SK-N-SH (cell line): ENCODE measurements around the gene EXD2. TPM values are rescaled to one million over a fixed set of nuclear protein-coding genes. Genes with fewer than 3 reads are reported as not detected.
"Not testable (repeated sequence)": the region's sequence is repeated elsewhere in the genome, so short reads cannot be mapped to it uniquely, and the experiment has no call there.

Experiments used
- CTCF ChIA-PET: fragments of 300-600, 350-600 bp; formaldehyde crosslinking; extraction: SDS; loops from one replicate; lab custom pipeline; 2021; lab: Yijun Ruan, JAX
- POLR2A ChIA-PET: fragments of 350-600 bp; sonication (Branson Sonifier 250); formaldehyde crosslinking; extraction: SDS; loops from one replicate; lab custom pipeline; 2020; ENCODE audit warnings: antibody characterized with exemption, inconsistent platforms; lab: Yijun Ruan, JAX
- DNase-seq: peaks from one replicate; pipeline ENCODE4 v3.0.0; 2012
- H2AFZ ChIP-seq: fragments of 200-600 bp; sonication (generic); 2 replicates; pipeline ENCODE4 v1.8.1; 2016; ENCODE audit warnings: antibody characterized with exemption, mild to moderate bottlenecking, low read depth
- H3F3A ChIP-seq: fragments of 200-600 bp; sonication (generic); replicated peaks from 2 replicates; pipeline ENCODE3; 2016; ENCODE audit warnings: antibody characterized with exemption, mild to moderate bottlenecking; ENCODE audit not compliant: insufficient read depth
- H3K27ac ChIP-seq, 2 experiments: fragments of 200-500 bp in 1 of 2; fragments of 200-600 bp in 1 of 2; sonication (Bioruptor generic) in 1 of 2; sonication (generic), shearing (Covaris generic) in 1 of 2; 2 replicates each; pipeline versions ENCODE4 v1.5.1 to v1.6.1; 2014 to 2016; ENCODE audit warnings: low read depth in 2 of 2, inconsistent platforms in 1 of 2, low read length in 1 of 2, mild to moderate bottlenecking in 1 of 2, mixed read lengths in 1 of 2
- H3K27me3 ChIP-seq: fragments of 200-600 bp; sonication (generic), shearing (Covaris generic); 2 replicates; pipeline ENCODE4 v1.6.1; 2016; ENCODE audit warnings: mixed run types; ENCODE audit not compliant: insufficient read depth
- H3K36me3 ChIP-seq, 2 experiments: fragments of 200-500 bp in 1 of 2; fragments of 200-600 bp in 1 of 2; sonication (Bioruptor generic) in 1 of 2; sonication (generic) in 1 of 2; replicated peaks in 1 of 2; 2 replicates each; pipeline versions ENCODE3 to v1.5.1; 2014 to 2016; ENCODE audit warnings: low read length in 1 of 2, mild to moderate bottlenecking in 1 of 2; ENCODE audit not compliant: insufficient read depth in 2 of 2, control insufficient read depth in 1 of 2
- H3K4me1 ChIP-seq, 2 experiments: fragments of 200-500 bp in 1 of 2; fragments of 200-600 bp in 1 of 2; sonication (Bioruptor generic) in 1 of 2; sonication (generic), shearing (Covaris generic) in 1 of 2; 2 replicates each; pipeline versions ENCODE4 v1.5.1 to v1.6.1; 2014 to 2016; ENCODE audit warnings: low read depth in 1 of 2, low read length in 1 of 2, mixed run types in 1 of 2; ENCODE audit not compliant: insufficient read depth in 2 of 2, control insufficient read depth in 1 of 2
- H3K4me2 ChIP-seq: fragments of 200-600 bp; sonication (generic), shearing (Covaris generic); 2 replicates; pipeline ENCODE4 v1.6.1; 2017; ENCODE audit warnings: mixed run types
- H3K4me3 ChIP-seq, 2 experiments: fragments of 200-500 bp in 1 of 2; fragments of 200-600 bp in 1 of 2; sonication (Bioruptor generic) in 1 of 2; sonication (generic), shearing (Covaris generic) in 1 of 2; 2 replicates each; pipeline versions ENCODE4 v1.5.1 to v1.8.1; 2014 to 2016; ENCODE audit warnings: low read depth in 2 of 2, inconsistent platforms in 1 of 2, low read length in 1 of 2, mild to moderate bottlenecking in 1 of 2, mixed read lengths in 1 of 2, moderate library complexity in 1 of 2
- H3K79me2 ChIP-seq: fragments of 200-600 bp; sonication (generic); 2 replicates; pipeline ENCODE4 v1.8.1; 2017; ENCODE audit warnings: mild to moderate bottlenecking; ENCODE audit not compliant: insufficient read depth
- H3K9ac ChIP-seq: fragments of 200-600 bp; sonication (generic); 2 replicates; pipeline ENCODE4 v1.6.1; 2017; ENCODE audit warnings: mixed run types
- H3K9me2 ChIP-seq: fragments of 200-600 bp; sonication (generic); 2 replicates; pipeline ENCODE4 v1.6.1; 2017; ENCODE audit warnings: mixed run types
- H3K9me3 ChIP-seq: fragments of 200-600 bp; sonication (generic); 2 replicates; pipeline ENCODE4 v1.6.1; 2017; ENCODE audit warnings: mixed run types, mild to moderate bottlenecking, moderate library complexity
- H4K20me1 ChIP-seq: fragments of 200-600 bp; sonication (generic); 2 replicates; pipeline ENCODE4 v1.6.1; 2017; ENCODE audit warnings: mild to moderate bottlenecking, mixed run types; ENCODE audit not compliant: insufficient read depth
- EZH2phosphoT487 ChIP-seq: fragments of 200-600 bp; sonication (generic); IDR thresholded peaks from 2 replicates; pipeline ENCODE4 v1.6.1; 2017; ENCODE audit warnings: low read depth, mixed run types, mild to moderate bottlenecking, antibody characterized with exemption, moderate library complexity, borderline replicate concordance
- FOSL2 ChIP-seq: IDR thresholded peaks from 2 replicates; pipeline ENCODE4 v1.4.0; 2012; ENCODE audit warnings: low read depth, mild to moderate bottlenecking, moderate library complexity, borderline replicate concordance
- GATA2 ChIP-seq: sonication (generic); formaldehyde crosslinking; IDR thresholded peaks from 2 replicates; pipeline ENCODE4 v1.5.0; 2020; ENCODE audit warnings: mild to moderate bottlenecking, missing genetic modification reagents
- MXI1 ChIP-seq: IDR thresholded peaks from 2 replicates; pipeline ENCODE4 v1.6.1; 2012; ENCODE audit warnings: mild to moderate bottlenecking, low read depth, low read length, improper control_type of control experiment
- NFIC ChIP-seq: IDR thresholded peaks from 2 replicates; pipeline ENCODE4 v1.4.0; 2012; ENCODE audit warnings: borderline replicate concordance
- NRF1 ChIP-seq: IDR thresholded peaks from 2 replicates; pipeline ENCODE4 v1.6.1; 2012; ENCODE audit warnings: low read depth, mild to moderate bottlenecking, low read length
- RFX5 ChIP-seq: IDR thresholded peaks from 2 replicates; pipeline ENCODE4 v1.6.1; 2012; ENCODE audit warnings: mild to moderate bottlenecking, improper control_type of control experiment, low read length
- TCF12 ChIP-seq: IDR thresholded peaks from 2 replicates; pipeline ENCODE4 v1.4.0; 2012
- TEAD4 ChIP-seq: IDR thresholded peaks from 2 replicates; pipeline ENCODE4 v1.4.0; 2012; ENCODE audit warnings: mild to moderate bottlenecking, borderline replicate concordance; ENCODE audit not compliant: insufficient read depth
- WGBS: methylation state at CpG from one replicate; pipeline ENCODE4 v1.1.6; 2017; ENCODE audit warnings: low lambda C conversion rate; 5-methylcytosine and 5-hydroxymethylcytosine counted together
- polyA plus RNA-seq, 3 experiments: library from polyadenylated mRNA; depleted of rRNA; stranded (reverse); fragments of >200 nt; gene quantifications; 2 replicates each; pipeline ENCODE4 v1.2.3, GENCODE V29; 2012
- TF ChIP-seq, protein P1 (sequence below): fragments of 200-600 bp; sonication (generic); IDR thresholded peaks from 2 replicates; pipeline ENCODE4 v1.6.1; 2017; ENCODE audit warnings: antibody characterized with exemption, mild to moderate bottlenecking, moderate library complexity
- TF ChIP-seq, protein P2 (sequence below): fragments of 150-350 bp; IDR thresholded peaks from 2 replicates; pipeline ENCODE4 v1.6.1; 2017; ENCODE audit warnings: antibody characterized with exemption, low read length, low read depth, borderline replicate concordance
- TF ChIP-seq, protein P3 (sequence below): IDR thresholded peaks from 2 replicates; pipeline ENCODE4 v1.4.0; 2012; ENCODE audit warnings: low read depth, borderline replicate concordance
- TF ChIP-seq, protein P4 (sequence below): IDR thresholded peaks from 2 replicates; pipeline ENCODE4 v1.6.1; 2012; ENCODE audit warnings: mild to moderate bottlenecking, low read depth, low read length, moderate library complexity
- TF ChIP-seq, protein P5 (sequence below): IDR thresholded peaks from 2 replicates; pipeline ENCODE4 v1.4.0; 2012; ENCODE audit warnings: low read depth, borderline replicate concordance

The EXD2 gene
- polyA plus RNA-seq, 1 of the 3 experiments (the other 2 are of a cell fraction): 15.1 TPM

DNA sequence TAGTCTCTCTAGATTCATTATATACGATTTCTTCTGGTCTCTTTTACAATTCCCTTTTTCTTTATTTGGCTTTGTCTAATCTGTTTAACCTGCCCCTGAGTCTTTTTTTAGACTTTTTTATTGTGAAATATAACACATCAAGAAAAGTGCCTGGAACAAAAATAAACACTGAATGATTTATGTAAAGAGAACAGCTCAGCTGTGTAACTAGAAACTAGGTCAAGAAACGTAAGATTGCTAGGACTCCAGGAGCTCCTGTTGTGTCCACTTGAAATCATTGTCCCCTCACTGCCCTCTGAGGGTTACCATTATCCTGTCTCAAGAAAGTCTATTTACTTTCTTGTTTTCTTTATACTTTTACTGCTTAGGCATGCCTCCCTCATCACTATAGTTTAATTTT lies 23.1 kb downstream of the EXD2 start:
- H3K9me2 ChIP-seq: no peaks in the 10 kb centered on the region
- H4K20me1 ChIP-seq: no peaks in the 10 kb centered on the region
- H3K4me3 ChIP-seq: no peak overlapping the region
- WGBS: 81% methylated on average over 2 of the region's 2 CpGs
- POLR2A ChIA-PET: no interaction called here
- H3K27me3 ChIP-seq: no peaks in the 10 kb centered on the region
- no peak overlapping the region for H3K9ac ChIP-seq
- no peak for TF ChIP-seq RFX5
- TF ChIP-seq, protein P1, sequence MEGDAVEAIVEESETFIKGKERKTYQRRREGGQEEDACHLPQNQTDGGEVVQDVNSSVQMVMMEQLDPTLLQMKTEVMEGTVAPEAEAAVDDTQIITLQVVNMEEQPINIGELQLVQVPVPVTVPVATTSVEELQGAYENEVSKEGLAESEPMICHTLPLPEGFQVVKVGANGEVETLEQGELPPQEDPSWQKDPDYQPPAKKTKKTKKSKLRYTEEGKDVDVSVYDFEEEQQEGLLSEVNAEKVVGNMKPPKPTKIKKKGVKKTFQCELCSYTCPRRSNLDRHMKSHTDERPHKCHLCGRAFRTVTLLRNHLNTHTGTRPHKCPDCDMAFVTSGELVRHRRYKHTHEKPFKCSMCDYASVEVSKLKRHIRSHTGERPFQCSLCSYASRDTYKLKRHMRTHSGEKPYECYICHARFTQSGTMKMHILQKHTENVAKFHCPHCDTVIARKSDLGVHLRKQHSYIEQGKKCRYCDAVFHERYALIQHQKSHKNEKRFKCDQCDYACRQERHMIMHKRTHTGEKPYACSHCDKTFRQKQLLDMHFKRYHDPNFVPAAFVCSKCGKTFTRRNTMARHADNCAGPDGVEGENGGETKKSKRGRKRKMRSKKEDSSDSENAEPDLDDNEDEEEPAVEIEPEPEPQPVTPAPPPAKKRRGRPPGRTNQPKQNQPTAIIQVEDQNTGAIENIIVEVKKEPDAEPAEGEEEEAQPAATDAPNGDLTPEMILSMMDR: no peak
- TF ChIP-seq TEAD4: no peak
- TF ChIP-seq, protein P2, sequence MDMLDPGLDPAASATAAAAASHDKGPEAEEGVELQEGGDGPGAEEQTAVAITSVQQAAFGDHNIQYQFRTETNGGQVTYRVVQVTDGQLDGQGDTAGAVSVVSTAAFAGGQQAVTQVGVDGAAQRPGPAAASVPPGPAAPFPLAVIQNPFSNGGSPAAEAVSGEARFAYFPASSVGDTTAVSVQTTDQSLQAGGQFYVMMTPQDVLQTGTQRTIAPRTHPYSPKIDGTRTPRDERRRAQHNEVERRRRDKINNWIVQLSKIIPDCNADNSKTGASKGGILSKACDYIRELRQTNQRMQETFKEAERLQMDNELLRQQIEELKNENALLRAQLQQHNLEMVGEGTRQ: no peak
- TF ChIP-seq, protein P3, sequence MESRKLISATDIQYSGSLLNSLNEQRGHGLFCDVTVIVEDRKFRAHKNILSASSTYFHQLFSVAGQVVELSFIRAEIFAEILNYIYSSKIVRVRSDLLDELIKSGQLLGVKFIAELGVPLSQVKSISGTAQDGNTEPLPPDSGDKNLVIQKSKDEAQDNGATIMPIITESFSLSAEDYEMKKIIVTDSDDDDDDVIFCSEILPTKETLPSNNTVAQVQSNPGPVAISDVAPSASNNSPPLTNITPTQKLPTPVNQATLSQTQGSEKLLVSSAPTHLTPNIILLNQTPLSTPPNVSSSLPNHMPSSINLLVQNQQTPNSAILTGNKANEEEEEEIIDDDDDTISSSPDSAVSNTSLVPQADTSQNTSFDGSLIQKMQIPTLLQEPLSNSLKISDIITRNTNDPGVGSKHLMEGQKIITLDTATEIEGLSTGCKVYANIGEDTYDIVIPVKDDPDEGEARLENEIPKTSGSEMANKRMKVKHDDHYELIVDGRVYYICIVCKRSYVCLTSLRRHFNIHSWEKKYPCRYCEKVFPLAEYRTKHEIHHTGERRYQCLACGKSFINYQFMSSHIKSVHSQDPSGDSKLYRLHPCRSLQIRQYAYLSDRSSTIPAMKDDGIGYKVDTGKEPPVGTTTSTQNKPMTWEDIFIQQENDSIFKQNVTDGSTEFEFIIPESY: no peak
- TF ChIP-seq, protein P4, sequence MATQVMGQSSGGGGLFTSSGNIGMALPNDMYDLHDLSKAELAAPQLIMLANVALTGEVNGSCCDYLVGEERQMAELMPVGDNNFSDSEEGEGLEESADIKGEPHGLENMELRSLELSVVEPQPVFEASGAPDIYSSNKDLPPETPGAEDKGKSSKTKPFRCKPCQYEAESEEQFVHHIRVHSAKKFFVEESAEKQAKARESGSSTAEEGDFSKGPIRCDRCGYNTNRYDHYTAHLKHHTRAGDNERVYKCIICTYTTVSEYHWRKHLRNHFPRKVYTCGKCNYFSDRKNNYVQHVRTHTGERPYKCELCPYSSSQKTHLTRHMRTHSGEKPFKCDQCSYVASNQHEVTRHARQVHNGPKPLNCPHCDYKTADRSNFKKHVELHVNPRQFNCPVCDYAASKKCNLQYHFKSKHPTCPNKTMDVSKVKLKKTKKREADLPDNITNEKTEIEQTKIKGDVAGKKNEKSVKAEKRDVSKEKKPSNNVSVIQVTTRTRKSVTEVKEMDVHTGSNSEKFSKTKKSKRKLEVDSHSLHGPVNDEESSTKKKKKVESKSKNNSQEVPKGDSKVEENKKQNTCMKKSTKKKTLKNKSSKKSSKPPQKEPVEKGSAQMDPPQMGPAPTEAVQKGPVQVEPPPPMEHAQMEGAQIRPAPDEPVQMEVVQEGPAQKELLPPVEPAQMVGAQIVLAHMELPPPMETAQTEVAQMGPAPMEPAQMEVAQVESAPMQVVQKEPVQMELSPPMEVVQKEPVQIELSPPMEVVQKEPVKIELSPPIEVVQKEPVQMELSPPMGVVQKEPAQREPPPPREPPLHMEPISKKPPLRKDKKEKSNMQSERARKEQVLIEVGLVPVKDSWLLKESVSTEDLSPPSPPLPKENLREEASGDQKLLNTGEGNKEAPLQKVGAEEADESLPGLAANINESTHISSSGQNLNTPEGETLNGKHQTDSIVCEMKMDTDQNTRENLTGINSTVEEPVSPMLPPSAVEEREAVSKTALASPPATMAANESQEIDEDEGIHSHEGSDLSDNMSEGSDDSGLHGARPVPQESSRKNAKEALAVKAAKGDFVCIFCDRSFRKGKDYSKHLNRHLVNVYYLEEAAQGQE: no peak
- TF ChIP-seq MXI1: no peak
- no peak for TF ChIP-seq NFIC
- TF ChIP-seq FOSL2: no peak
- no peak for TF ChIP-seq TCF12
- no peak for TF ChIP-seq EZH2phosphoT487
- no peak for TF ChIP-seq NRF1
- TF ChIP-seq, protein P5, sequence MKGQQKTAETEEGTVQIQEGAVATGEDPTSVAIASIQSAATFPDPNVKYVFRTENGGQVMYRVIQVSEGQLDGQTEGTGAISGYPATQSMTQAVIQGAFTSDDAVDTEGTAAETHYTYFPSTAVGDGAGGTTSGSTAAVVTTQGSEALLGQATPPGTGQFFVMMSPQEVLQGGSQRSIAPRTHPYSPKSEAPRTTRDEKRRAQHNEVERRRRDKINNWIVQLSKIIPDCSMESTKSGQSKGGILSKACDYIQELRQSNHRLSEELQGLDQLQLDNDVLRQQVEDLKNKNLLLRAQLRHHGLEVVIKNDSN: no peak
- no peak for TF ChIP-seq GATA2 (CRISPR knock-in tag)
- TF ChIP-seq, all 33 proteins: peak for 0
- DNase-seq: no peak
- Histone ChIP-seq H3K9me3 (no peaks in the 10 kb centered on the region), H2AFZ (no peak overlapping the region), H3K79me2 (peaks cover 5% of the 10 kb centered on the region; the same call in 1 of the 2 replicates), H3K4me2 (no peak overlapping the region), H3K36me3 (peaks cover 9 to 20% of the 10 kb centered on the region in 2 experiments), H3K4me1 (no peaks in the 10 kb centered on the region), H3K27ac (no peak overlapping the region), H3F3A (peaks cover 3% of the 10 kb centered on the region)
- CTCF ChIA-PET: interaction anchor here (1.1 kb wide), 1 partner anchor 397 kb away, joined by 3 read pairs; no protein-coding TSS in a partner anchor

DNA sequence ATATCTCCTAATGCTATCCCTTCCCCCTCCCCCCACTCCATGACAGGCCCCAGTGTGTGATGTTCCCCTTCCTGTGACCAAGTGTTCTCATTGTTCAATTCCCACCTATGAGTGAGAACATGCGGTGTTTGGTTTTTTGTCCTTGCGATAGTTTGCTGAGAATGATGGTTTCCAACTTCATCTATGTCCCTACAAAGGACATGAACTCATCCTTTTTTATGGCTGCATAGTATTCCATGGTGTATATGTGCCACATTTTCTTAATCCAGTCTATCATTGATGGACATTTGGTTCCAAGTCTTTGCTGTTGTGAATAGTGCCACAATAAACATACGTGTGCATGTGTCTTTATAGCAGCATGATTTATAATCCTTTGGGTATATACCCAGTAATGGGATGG lies 26.4 kb downstream of the EXD2 start:
- H3K27ac ChIP-seq, H3K4me1 ChIP-seq, H3K4me3 ChIP-seq, POLR2A ChIA-PET, H3K27me3 ChIP-seq, H2AFZ ChIP-seq, H3K9ac ChIP-seq, H3K36me3 ChIP-seq, H3K79me2 ChIP-seq, H3K9me2 ChIP-seq, DNase-seq, H3F3A ChIP-seq, H3K4me2 ChIP-seq, H3K9me3 ChIP-seq, H4K20me1 ChIP-seq, CTCF ChIA-PET: not testable (repeated sequence)
- 98% methylated on average over 3 of the region's 3 CpGs for WGBS
